Right atrium auricular region (tissue), 2 donors: ENCODE data around the gene EXOC4. TPM values are rescaled to one million over a fixed set of nuclear protein-coding genes. Genes with fewer than 3 reads are reported as not detected.

Experiments
- DNase-seq: peaks from one replicate; pipeline ENCODE4 v3.0.0-alpha.2; 2019; ENCODE audit warnings: low spot score
- H3K27ac ChIP-seq, 2 donors: fragments of 200-600 bp; sonication (generic); 1 replicate in 1 of 2; 2 replicates in 1 of 2; pipeline ENCODE4 v1.5.1; 2016 to 2019
- H3K27me3 ChIP-seq, 2 donors: fragments of 200-600 bp; sonication (generic); one replicate each; pipeline versions ENCODE4 v1.5.1 to v1.6.0; 2017 to 2019
- H3K36me3 ChIP-seq: fragments of 200-600 bp; sonication (generic); one replicate; pipeline ENCODE4 v1.5.1; 2016
- H3K4me1 ChIP-seq, 2 donors: fragments of 200-600 bp; sonication (generic); one replicate each; pipeline versions ENCODE4 v1.5.1 to v1.6.0; 2017 to 2019
- H3K4me3 ChIP-seq, 2 donors: fragments of 200-600 bp; sonication (generic); 1 replicate in 1 of 2; 2 replicates in 1 of 2; pipeline ENCODE4 v1.5.1; 2017 to 2019; ENCODE audit warnings: mild to moderate bottlenecking in 1 of 2, moderate library complexity in 1 of 2
- H3K9me3 ChIP-seq, 2 donors: fragments of 200-600 bp; sonication (generic); one replicate each; pipeline ENCODE4 v1.5.1; 2019
- CTCF ChIP-seq, 2 donors: fragments of 200-600 bp; sonication (generic); IDR thresholded peaks; one replicate each; pipeline ENCODE4 v1.5.1; 2019; ENCODE audit warnings: antibody characterized with exemption in 2 of 2
- total RNA-seq, 2 donors: library from RNA; depleted of rRNA; stranded (reverse); fragments of >200 nt; gene quantifications; one replicate each; pipeline ENCODE4 v1.1.0, GENCODE V29; 2016

The EXOC4 gene
- total RNA-seq, 2 donors from 2014 or later, result 24.7 to 30.6 TPM

- no peak for TF ChIP-seq CTCF (IDR thresholded peaks at IDR 0.05)
- H3K27ac ChIP-seq, result no peak overlapping the region
- H3K9me3 ChIP-seq, result no peaks in the 10 kb centered on the region
- no peaks in the 10 kb centered on the region for H3K27me3 ChIP-seq
- no peak for DNase-seq
- no peak overlapping the region for H3K4me3 ChIP-seq
- no peaks in the 10 kb centered on the region for H3K36me3 ChIP-seq
- no peaks in the 10 kb centered on the region for H3K4me1 ChIP-seq
Measured at GRCh38 chr7:133697585-133697984, 444.7 kb downstream of the EXOC4 start.

GRCh38 chr7:133698127-133698526 is 445.2 kb downstream of the EXOC4 start:
- DNase-seq, result no peak
- no peak overlapping the region for H3K4me3 ChIP-seq
- no peak overlapping the region for H3K27ac ChIP-seq
- H3K27me3 ChIP-seq, result no peaks in the 10 kb centered on the region
- no peak for TF ChIP-seq CTCF (IDR thresholded peaks at IDR 0.05)
- H3K4me1 ChIP-seq, result no peaks in the 10 kb centered on the region
- H3K9me3 ChIP-seq, result no peaks in the 10 kb centered on the region
- H3K36me3 ChIP-seq, result no peaks in the 10 kb centered on the region

GRCh38 chr7:133699386-133699785 is 446.5 kb downstream of the EXOC4 start:
- no peaks in the 10 kb centered on the region for H3K4me1 ChIP-seq
- no peaks in the 10 kb centered on the region for H3K36me3 ChIP-seq
- no peaks in the 10 kb centered on the region for H3K9me3 ChIP-seq
- DNase-seq, result no peak
- H3K4me3 ChIP-seq, result no peak overlapping the region
- no peak for TF ChIP-seq CTCF (IDR thresholded peaks at IDR 0.05)
- no peak overlapping the region for H3K27ac ChIP-seq
- no peaks in the 10 kb centered on the region for H3K27me3 ChIP-seq

- no peaks in the 10 kb centered on the region for H3K36me3 ChIP-seq
- H3K4me1 ChIP-seq, result no peaks in the 10 kb centered on the region
- no peaks in the 10 kb centered on the region for H3K9me3 ChIP-seq
- no peak overlapping the region for H3K4me3 ChIP-seq
- DNase-seq, result no peak
- TF ChIP-seq CTCF (IDR thresholded peaks at IDR 0.05), result no peak
- H3K27me3 ChIP-seq, result no peaks in the 10 kb centered on the region
- no peak overlapping the region for H3K27ac ChIP-seq
Measured at GRCh38 chr7:133702078-133702477, 449.2 kb downstream of the EXOC4 start.

- Histone ChIP-seq H3K27ac (no peak overlapping the region), H3K9me3 (no peaks in the 10 kb centered on the region), H3K36me3 (no peaks in the 10 kb centered on the region), H3K27me3 (no peaks in the 10 kb centered on the region), H3K4me1 (no peaks in the 10 kb centered on the region), H3K4me3 (no peak overlapping the region)
- no peak for TF ChIP-seq CTCF (IDR thresholded peaks at IDR 0.05)
- DNase-seq, result no peak
Measured at GRCh38 chr7:133702960-133703359, 450.1 kb downstream of the EXOC4 start.

GRCh38 chr7:133703547-133703946 is 450.7 kb downstream of the EXOC4 start:
- Histone ChIP-seq H3K9me3 (no peaks in the 10 kb centered on the region), H3K36me3 (no peaks in the 10 kb centered on the region), H3K4me3 (no peak overlapping the region), H3K27me3 (no peaks in the 10 kb centered on the region), H3K4me1 (no peaks in the 10 kb centered on the region), H3K27ac (no peak overlapping the region)
- no peak for TF ChIP-seq CTCF (IDR thresholded peaks at IDR 0.05)
- no peak for DNase-seq
